PC-3 (cell line): ENCODE results near the gene HYCC1. TPM values are rescaled to one million over a fixed set of nuclear protein-coding genes. Genes with fewer than 3 reads are reported as not detected.

Experiments
- ATAC-seq: fragments of 200-7000 bp; cut with Tn5 transposase; 2 replicates; pipeline ENCODE4 v1.9.1; 2020; ENCODE audit warnings: mild to moderate bottlenecking, moderate library complexity
- BruUV-seq: library from RNA; stranded (reverse); fragments of 400-500 nt; replicated peaks from 2 replicates; lab custom pipeline; 2021; lab: Mats Ljungman, UMichigan
- CTCF ChIA-PET: fragments of 300-600 bp; sonication (Branson Sonifier 250); formaldehyde crosslinking; loops from one replicate; lab custom pipeline; 2022; ENCODE audit warnings: antibody characterized with exemption; lab: Charles Lee
- POLR2A ChIA-PET: fragments of 300-600 bp; sonication (Branson Sonifier 250); formaldehyde crosslinking; loops from one replicate; lab custom pipeline; 2022; ENCODE audit warnings: antibody characterized with exemption; ENCODE audit not compliant: unreplicated experiment; lab: Charles Lee
- DNase-seq: peaks from one replicate; pipeline ENCODE4 v3.0.0-alpha.2; 2015
- H2AFZ ChIP-seq: fragments of 300-600 bp; sonication (generic); 2 replicates; pipeline ENCODE4 v1.6.0; 2016; ENCODE audit warnings: antibody characterized with exemption, low read length
- H3F3A ChIP-seq: fragments of 300-600 bp; sonication (generic); one replicate; pipeline ENCODE4 v1.6.0; 2017; ENCODE audit warnings: antibody characterized with exemption, low read length, control low read depth, mild to moderate bottlenecking; ENCODE audit not compliant: unreplicated experiment
- H3K27ac ChIP-seq: fragments of 300-600 bp; sonication (generic); 2 replicates; pipeline ENCODE4 v1.5.1; 2016; ENCODE audit warnings: mild to moderate bottlenecking, low read length
- H3K27me3 ChIP-seq: fragments of 300-600 bp; sonication (generic); 2 replicates; pipeline ENCODE4 v1.6.1; 2016; ENCODE audit warnings: low read length, mixed read lengths
- H3K36me3 ChIP-seq: fragments of 300-600 bp; sonication (generic); 2 replicates; pipeline ENCODE4 v1.6.1; 2016; ENCODE audit warnings: low read depth, mixed run types, low read length, mixed read lengths
- H3K4me1 ChIP-seq: fragments of 300-600 bp; sonication (generic); 2 replicates; pipeline ENCODE4 v1.5.1; 2016; ENCODE audit warnings: low read length; ENCODE audit not compliant: insufficient read depth
- H3K4me2 ChIP-seq: fragments of 300-600 bp; sonication (generic); 2 replicates; pipeline ENCODE4 v1.6.0; 2016; ENCODE audit warnings: low read length
- H3K4me3 ChIP-seq: fragments of 300-600 bp; sonication (generic); 2 replicates; pipeline ENCODE4 v1.5.1; 2016; ENCODE audit warnings: mild to moderate bottlenecking, low read length, mixed read lengths
- H3K79me2 ChIP-seq: fragments of 300-600 bp; sonication (generic); 2 replicates; pipeline ENCODE4 v1.6.1; 2017; ENCODE audit warnings: low read length, mixed read lengths
- H3K9ac ChIP-seq: fragments of 300-600 bp; sonication (generic); 2 replicates; pipeline ENCODE4 v1.6.0; 2016; ENCODE audit warnings: mild to moderate bottlenecking, low read length
- H3K9me2 ChIP-seq: fragments of 300-600 bp; sonication (generic); replicated peaks from 2 replicates; pipeline ENCODE4 v1.6.1; 2016; ENCODE audit warnings: mixed run types, low read length, mixed read lengths
- H3K9me3 ChIP-seq: fragments of 300-600 bp; sonication (generic); 2 replicates; pipeline ENCODE4 v1.6.1; 2016; ENCODE audit warnings: low read length, mixed read lengths
- H4K20me1 ChIP-seq: fragments of 300-600 bp; sonication (generic); 2 replicates; pipeline ENCODE4 v1.6.1; 2016; ENCODE audit warnings: low read length, mixed read lengths
- EZH2 ChIP-seq: fragments of 300-600 bp; sonication (generic); IDR thresholded peaks from one replicate; pipeline ENCODE4 v1.6.1; 2017; ENCODE audit warnings: antibody characterized with exemption, mild to moderate bottlenecking, low read length; ENCODE audit not compliant: unreplicated experiment
- EZH2phosphoT487 ChIP-seq: fragments of 300-600 bp; sonication (generic); IDR thresholded peaks from 2 replicates; pipeline ENCODE4 v1.6.1; 2018; ENCODE audit warnings: mild to moderate bottlenecking, antibody characterized with exemption, low read length, borderline replicate concordance
- intact Hi-C: fragments of 100-400 bp; cut with micrococcal nuclease; formaldehyde crosslinking; loops from 2 replicates; pipeline ENCODE4 v1.9.0; 2023
- total RNA-seq: library from RNA; depleted of rRNA; stranded (reverse); fragments of >200 nt; gene quantifications from 2 replicates; pipeline ENCODE4 v1.2.3, GENCODE V29; 2014
- TF ChIP-seq, protein P1 (sequence below): fragments of 300-600 bp; sonication (generic); conservative IDR thresholded peaks from 2 replicates; pipeline ENCODE4 v1.5.1; 2017; ENCODE audit warnings: antibody characterized with exemption, low read depth, mild to moderate bottlenecking, low read length

Gene HYCC1
- total RNA-seq, 1 experiment from 2014 or later = 15.5 TPM

DNA sequence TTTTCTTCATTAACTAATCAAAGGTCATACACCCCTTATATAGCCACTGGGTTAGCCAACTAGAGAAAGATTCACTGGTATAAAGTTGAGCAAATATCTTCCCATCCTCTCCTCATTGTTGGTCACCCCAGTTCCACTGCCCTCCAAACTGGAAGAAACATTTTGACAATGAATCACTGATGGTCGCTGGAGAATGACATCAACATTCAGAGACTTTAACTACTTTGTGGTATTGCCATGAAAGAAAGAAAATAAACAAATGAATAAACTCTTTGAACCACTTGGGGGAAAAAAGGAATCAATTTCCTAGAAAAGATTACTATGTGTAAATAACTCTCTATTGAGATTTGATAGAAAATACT lies 23.4 kb downstream of the HYCC1 start:
- H3F3A ChIP-seq = no peaks in the 10 kb centered on the region
- no peaks in the 10 kb centered on the region for H3K36me3 ChIP-seq
- no peak overlapping the region for H3K27ac ChIP-seq
- no peak overlapping the region for H3K9ac ChIP-seq
- no peaks in the 10 kb centered on the region for H3K27me3 ChIP-seq
- H3K4me1 ChIP-seq = no peaks in the 10 kb centered on the region
- TF ChIP-seq, protein P1, sequence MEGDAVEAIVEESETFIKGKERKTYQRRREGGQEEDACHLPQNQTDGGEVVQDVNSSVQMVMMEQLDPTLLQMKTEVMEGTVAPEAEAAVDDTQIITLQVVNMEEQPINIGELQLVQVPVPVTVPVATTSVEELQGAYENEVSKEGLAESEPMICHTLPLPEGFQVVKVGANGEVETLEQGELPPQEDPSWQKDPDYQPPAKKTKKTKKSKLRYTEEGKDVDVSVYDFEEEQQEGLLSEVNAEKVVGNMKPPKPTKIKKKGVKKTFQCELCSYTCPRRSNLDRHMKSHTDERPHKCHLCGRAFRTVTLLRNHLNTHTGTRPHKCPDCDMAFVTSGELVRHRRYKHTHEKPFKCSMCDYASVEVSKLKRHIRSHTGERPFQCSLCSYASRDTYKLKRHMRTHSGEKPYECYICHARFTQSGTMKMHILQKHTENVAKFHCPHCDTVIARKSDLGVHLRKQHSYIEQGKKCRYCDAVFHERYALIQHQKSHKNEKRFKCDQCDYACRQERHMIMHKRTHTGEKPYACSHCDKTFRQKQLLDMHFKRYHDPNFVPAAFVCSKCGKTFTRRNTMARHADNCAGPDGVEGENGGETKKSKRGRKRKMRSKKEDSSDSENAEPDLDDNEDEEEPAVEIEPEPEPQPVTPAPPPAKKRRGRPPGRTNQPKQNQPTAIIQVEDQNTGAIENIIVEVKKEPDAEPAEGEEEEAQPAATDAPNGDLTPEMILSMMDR = no peak
- no peak for TF ChIP-seq EZH2phosphoT487
- TF ChIP-seq EZH2 = no peak
- ATAC-seq (no peak), DNase-seq (peak; percentile 15)
- H3K4me2 ChIP-seq = no peak overlapping the region
- intact Hi-C loops = no loop called here
- H2AFZ ChIP-seq = no peak overlapping the region
- no peaks in the 10 kb centered on the region for H4K20me1 ChIP-seq
- H3K9me3 ChIP-seq = no peaks in the 10 kb centered on the region
- POLR2A ChIA-PET = no interaction called here
- no TSS peak for BruUV-seq
- no peaks in the 10 kb centered on the region for H3K9me2 ChIP-seq
- CTCF ChIA-PET = interaction anchor here (0.6 kb wide), 1 partner anchor 96 kb away, joined by 3 read pairs; no protein-coding TSS in a partner anchor
- no peak overlapping the region for H3K4me3 ChIP-seq
- H3K79me2 ChIP-seq = no peaks in the 10 kb centered on the region

DNA sequence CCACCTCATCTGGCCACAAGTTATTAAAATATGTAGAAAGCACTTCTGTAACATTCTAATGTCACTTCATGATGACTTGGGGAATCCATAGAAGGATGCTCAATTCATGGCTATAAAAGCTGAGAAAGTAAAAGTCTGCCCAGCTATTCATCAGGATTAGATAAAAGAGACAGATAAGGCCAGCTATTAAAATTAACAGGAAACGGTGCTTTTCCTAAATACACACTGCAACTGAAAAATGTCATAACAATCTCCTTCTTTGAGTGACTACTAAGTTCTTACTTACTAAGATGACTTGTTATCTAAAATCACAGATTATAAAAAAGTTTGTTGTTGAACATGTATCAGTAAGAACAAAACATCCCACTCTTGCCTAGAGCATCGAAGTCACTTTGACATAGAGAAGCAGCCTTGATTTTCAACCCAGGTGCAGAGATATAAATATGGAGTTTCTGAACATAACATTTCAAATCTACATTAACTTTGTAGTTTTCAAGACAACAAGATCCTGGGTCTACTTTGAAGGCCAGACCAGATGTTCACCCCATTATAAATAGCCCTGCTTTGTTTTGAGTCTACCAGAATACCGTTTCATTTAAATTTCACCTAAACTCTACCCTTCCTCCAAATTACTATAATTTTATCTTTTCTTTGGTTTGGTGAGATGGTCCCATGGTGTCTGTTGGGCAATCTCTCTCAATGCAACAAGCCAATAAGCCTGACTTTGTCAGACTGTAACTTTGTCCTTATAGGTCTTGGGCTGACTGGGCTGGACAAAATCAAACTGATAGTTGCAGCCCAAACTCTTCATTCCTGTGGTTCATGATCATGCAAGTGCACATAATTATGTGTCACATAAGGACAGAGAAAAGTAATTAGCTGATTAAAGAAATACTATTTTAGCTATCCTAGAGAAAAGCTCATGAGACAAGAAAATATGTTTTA lies 24.0 kb downstream of the HYCC1 start:
- intact Hi-C loops = no loop called here
- BruUV-seq = no TSS peak
- POLR2A ChIA-PET = no interaction called here
- Histone ChIP-seq H3K9me3 (no peaks in the 10 kb centered on the region), H3K79me2 (no peaks in the 10 kb centered on the region), H3K27me3 (no peaks in the 10 kb centered on the region), H3K4me3 (no peak overlapping the region), H4K20me1 (no peaks in the 10 kb centered on the region), H3K36me3 (no peaks in the 10 kb centered on the region), H3K4me1 (no peaks in the 10 kb centered on the region), H3F3A (no peaks in the 10 kb centered on the region), H2AFZ (no peak overlapping the region), H3K27ac (no peak overlapping the region), H3K9ac (no peak overlapping the region), H3K4me2 (no peak overlapping the region), H3K9me2 (no peaks in the 10 kb centered on the region)
- TF ChIP-seq, protein P1 = no peak
- TF ChIP-seq EZH2phosphoT487 (no peak), EZH2 (no peak)
- ATAC-seq = no peak; the same call in 1 of the 2 replicates
- CTCF ChIA-PET = interaction anchor here (0.6 to 0.7 kb wide), 2 partner anchors 96 to 1823 kb away, joined by 3 read pairs; no protein-coding TSS in a partner anchor
- DNase-seq = no peak

DNA sequence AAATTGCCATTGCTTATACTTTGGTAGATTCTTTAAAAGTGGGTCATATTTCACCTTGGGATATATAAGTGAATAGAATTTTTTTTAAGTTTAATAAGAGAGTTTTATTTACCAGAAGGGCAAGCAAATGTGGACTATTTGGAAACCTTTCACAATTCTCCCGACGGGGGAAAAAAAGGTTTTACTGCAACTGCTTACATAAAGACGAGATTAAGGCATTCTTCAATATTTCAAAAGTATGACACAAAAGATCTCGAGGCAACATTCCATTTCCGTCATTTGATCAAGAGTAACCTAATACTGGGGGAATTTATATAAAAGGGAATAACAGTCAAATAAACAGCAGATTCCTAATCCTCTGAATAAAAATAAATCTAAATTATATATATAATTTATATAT lies 28.5 kb downstream of the HYCC1 start:
- ChIA-PET CTCF (no interaction called here), POLR2A (no interaction called here)
- Histone ChIP-seq H3K9ac (no peak overlapping the region), H3K27me3 (no peaks in the 10 kb centered on the region), H3K9me2 (no peaks in the 10 kb centered on the region), H3F3A (no peaks in the 10 kb centered on the region), H3K4me2 (no peak overlapping the region), H3K36me3 (no peaks in the 10 kb centered on the region), H4K20me1 (no peaks in the 10 kb centered on the region), H3K9me3 (no peaks in the 10 kb centered on the region), H3K27ac (no peak overlapping the region), H3K4me1 (peaks cover 6% of the 10 kb centered on the region), H2AFZ (no peak overlapping the region), H3K4me3 (no peak overlapping the region), H3K79me2 (no peaks in the 10 kb centered on the region)
- no peak for TF ChIP-seq EZH2phosphoT487
- no peak for TF ChIP-seq EZH2
- TF ChIP-seq, protein P1 = no peak
- BruUV-seq = no TSS peak
- intact Hi-C loops = no loop called here
- no peak for DNase-seq
- ATAC-seq = no peak
